Measurements from ENCODE around the gene NKAIN4. TPM values are rescaled to one million over a fixed set of nuclear protein-coding genes. Genes with fewer than 3 reads are reported as not detected.

Gene NKAIN4
- total RNA-seq, 1 experiment from 2014 or later: 6.8 TPM

GRCh38 chr20:63215101-63216040 is 38.9 kb downstream of the NKAIN4 start:
- no peak for DNase-seq (ENCODE audit: low spot score)
- in situ Hi-C loops (cut with HindIII; ENCODE audit: low sequenced_read_pairs): no loop called here

- no peak for DNase-seq (ENCODE audit: low spot score)
Observed at GRCh38 chr20:63214514-63214913, 39.7 kb downstream of the NKAIN4 start.

GRCh38 chr20:63212792-63213191 is 41.5 kb downstream of the NKAIN4 start:
- in situ Hi-C loops (cut with HindIII; ENCODE audit: low sequenced_read_pairs): no loop called here
- DNase-seq (ENCODE audit: low spot score): no peak

More at GRCh38 chr20:63214514-63214913, 39.7 kb downstream of the NKAIN4 start:
- in situ Hi-C loops (cut with HindIII; ENCODE audit: low sequenced_read_pairs): no loop called here

DNA sequence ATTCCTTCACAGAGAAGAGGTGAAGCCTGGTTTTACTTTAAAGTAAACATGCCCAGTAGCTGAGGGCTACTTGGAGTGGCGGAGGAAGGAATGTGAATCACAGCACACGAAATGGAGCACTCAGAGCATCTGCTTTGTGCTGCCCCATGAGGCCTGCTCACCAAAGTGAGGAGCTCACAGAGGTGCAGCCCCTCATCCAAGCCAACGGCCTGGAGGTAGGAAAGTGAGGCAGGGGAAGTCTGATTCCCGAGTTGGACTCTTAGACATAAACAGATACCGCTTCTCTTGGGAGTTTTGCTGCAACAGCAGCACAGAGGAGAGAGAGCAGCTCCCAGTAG is 41.9 kb downstream of the NKAIN4 start:
- no peak for DNase-seq (ENCODE audit: low spot score)
- in situ Hi-C loops (cut with HindIII; ENCODE audit: low sequenced_read_pairs): no loop called here

DNA sequence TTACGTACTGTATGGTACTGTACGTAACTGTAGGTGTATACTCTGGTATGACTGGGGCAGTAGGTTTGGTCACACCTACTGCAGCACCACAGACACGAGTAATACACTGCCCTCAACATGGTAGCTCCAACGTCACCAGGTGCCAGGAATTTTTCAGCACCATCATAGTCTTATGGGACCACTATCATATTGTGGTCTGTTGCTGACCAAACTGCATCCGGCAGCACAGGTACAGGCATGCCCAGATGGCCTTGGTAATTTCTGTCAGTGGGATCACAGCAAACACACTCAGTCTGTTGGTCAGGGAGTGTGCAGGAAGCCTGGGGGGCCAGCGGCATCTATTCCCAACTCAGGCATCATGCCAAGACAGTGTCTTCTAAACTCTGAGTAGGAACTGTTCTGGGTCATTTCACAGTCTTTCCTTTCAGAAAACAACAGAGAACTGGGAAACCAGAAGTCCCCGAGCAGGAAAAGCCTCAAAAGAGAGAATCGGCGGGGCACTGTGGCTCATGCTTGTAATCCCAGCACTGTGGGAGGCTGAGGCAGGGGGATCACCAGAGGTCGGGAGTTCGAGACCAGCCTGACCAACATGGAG is 44.2 kb downstream of the NKAIN4 start:
- in situ Hi-C loops (cut with HindIII; ENCODE audit: low sequenced_read_pairs): no loop called here
- no peak for DNase-seq (ENCODE audit: low spot score)

GRCh38 chr20:63208346-63208909 is 45.8 kb downstream of the NKAIN4 start:
- in situ Hi-C loops (cut with HindIII; ENCODE audit: low sequenced_read_pairs): loop anchor here (10.0 kb wide), 1 partner anchor 186 kb away; no protein-coding TSS in a partner anchor

GRCh38 chr20:63206878-63207277 is 47.4 kb downstream of the NKAIN4 start:
- no peak for DNase-seq (ENCODE audit: low spot score)
- in situ Hi-C loops (cut with HindIII; ENCODE audit: low sequenced_read_pairs): loop anchor here (10.0 kb wide), 1 partner anchor 188 kb away; no protein-coding TSS in a partner anchor

More at GRCh38 chr20:63208346-63208909, 45.8 kb downstream of the NKAIN4 start:
- DNase-seq (ENCODE audit: low spot score): no peak

DNA sequence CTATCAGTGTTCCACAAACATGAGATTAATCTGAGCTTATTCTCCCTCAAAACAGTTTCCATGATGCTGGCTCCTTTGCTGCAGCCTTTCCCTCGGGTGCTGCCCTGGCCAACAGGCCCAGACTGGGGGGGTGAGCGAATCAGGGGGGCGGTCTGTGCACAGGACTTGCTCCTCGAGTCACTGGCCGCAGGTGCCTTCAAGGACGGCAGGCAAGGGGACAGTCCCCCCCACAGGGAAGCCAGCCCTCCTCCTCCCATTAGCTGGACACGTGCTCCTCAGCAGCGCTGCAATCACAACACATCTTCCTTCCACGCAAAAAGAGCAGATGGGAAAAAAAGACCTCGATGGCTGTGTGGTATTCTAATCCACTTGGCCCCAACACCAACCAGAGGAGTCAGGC is 48.4 kb downstream of the NKAIN4 start:
- in situ Hi-C loops (cut with HindIII; ENCODE audit: low sequenced_read_pairs): loop anchor here (10.0 kb wide), 1 partner anchor 189 kb away; no protein-coding TSS in a partner anchor
- DNase-seq (ENCODE audit: low spot score): no peak

- in situ Hi-C loops (cut with HindIII; ENCODE audit: low sequenced_read_pairs): loop anchor here (10.0 kb wide), 1 partner anchor 190 kb away; no protein-coding TSS in a partner anchor
- DNase-seq (ENCODE audit: low spot score): no peak
Observed at GRCh38 chr20:63204362-63204761, 49.9 kb downstream of the NKAIN4 start.

DNA sequence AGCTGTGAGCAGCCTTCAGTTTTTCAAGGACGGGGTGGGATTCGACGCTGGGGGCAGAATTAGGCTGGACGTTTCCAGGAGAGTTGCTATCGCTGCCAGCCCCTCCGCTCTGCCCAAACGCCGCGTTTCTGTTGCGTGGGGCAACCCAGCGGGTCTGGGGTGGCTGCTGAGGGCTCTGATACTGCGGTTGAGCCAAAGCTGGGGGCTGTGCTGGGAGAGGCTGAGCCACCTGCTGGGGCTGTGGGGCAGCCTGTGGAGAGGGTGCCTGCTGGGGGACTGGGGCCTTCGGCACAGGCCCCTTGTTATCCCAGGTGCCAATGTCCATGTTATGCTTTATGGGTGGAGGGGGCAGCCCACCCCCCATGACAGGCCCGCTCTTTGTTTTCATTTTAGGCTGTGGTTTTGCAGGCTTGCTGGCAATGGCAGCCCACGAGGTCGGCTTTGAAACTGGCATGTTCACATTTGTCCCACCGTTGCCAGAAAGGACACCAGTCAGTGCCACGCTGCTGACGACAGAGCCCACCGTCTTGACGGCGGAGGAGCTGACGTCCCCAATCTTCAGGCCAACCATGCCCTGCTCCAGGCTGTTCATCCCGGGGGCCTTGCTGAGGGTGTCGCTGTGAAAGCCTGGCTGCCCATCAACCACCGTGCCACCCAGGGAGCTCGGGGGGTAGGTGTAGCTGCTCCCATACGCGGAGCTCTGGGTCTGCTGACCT is 51.3 kb downstream of the NKAIN4 start:
- in situ Hi-C loops (cut with HindIII; ENCODE audit: low sequenced_read_pairs): loop anchor here (10.0 kb wide), 1 partner anchor 192 kb away; no protein-coding TSS in a partner anchor
- DNase-seq (ENCODE audit: low spot score): no peak

DNA sequence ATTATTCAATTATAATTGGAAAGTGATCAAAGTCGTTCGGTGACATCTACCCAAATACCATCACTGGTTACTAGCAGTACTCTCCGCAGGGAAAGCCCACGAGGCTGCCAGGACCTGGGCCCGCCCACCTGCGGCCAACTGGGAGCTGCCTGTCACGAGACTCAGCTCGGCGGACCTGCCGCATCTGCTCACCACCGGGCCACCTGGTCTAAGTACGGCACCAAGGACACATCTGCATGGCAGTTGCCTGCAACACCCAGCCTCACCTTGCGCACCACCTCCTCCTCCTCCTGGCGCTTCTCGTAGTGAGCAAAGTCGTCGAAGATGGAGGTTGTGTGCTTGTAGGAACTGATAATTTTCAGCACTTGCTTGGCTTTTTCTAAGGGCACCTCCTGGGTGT is 52.2 kb downstream of the NKAIN4 start:
- in situ Hi-C loops (cut with HindIII; ENCODE audit: low sequenced_read_pairs): loop anchor here (10.0 kb wide), 1 partner anchor 193 kb away; no protein-coding TSS in a partner anchor
- DNase-seq (ENCODE audit: low spot score): no peak

GRCh38 chr20:63198606-63199005 is 55.7 kb downstream of the NKAIN4 start:
- in situ Hi-C loops (cut with HindIII; ENCODE audit: low sequenced_read_pairs): no loop called here

GRCh38 chr20:63196768-63197470 is 57.3 kb downstream of the NKAIN4 start:
- in situ Hi-C loops (cut with HindIII; ENCODE audit: low sequenced_read_pairs): no loop called here
- DNase-seq (ENCODE audit: low spot score): no peak

More at GRCh38 chr20:63198606-63199005, 55.7 kb downstream of the NKAIN4 start:
- no peak for DNase-seq (ENCODE audit: low spot score)

- no peak for DNase-seq (ENCODE audit: low spot score)
- in situ Hi-C loops (cut with HindIII; ENCODE audit: low sequenced_read_pairs): no loop called here
Observed at GRCh38 chr20:63194797-63195173, 59.5 kb downstream of the NKAIN4 start.

GRCh38 chr20:63194007-63194796 is 60.1 kb downstream of the NKAIN4 start:
- DNase-seq (ENCODE audit: low spot score): no peak
- in situ Hi-C loops (cut with HindIII; ENCODE audit: low sequenced_read_pairs): no loop called here

- in situ Hi-C loops (cut with HindIII; ENCODE audit: low sequenced_read_pairs): no loop called here
- no peak for DNase-seq (ENCODE audit: low spot score)
Observed at GRCh38 chr20:63192721-63193120, 61.5 kb downstream of the NKAIN4 start.

- in situ Hi-C loops (cut with HindIII; ENCODE audit: low sequenced_read_pairs): no loop called here
- DNase-seq (ENCODE audit: low spot score): peak; percentile 80
Observed at GRCh38 chr20:63191400-63191799, 62.9 kb downstream of the NKAIN4 start.

GRCh38 chr20:63190828-63191227 is 63.4 kb downstream of the NKAIN4 start:
- in situ Hi-C loops (cut with HindIII; ENCODE audit: low sequenced_read_pairs): no loop called here
- no peak for DNase-seq (ENCODE audit: low spot score)

Measured in G401 (cell line).